ENCODE results near the gene ST3GAL3. TPM values are rescaled to one million over a fixed set of nuclear protein-coding genes. Genes with fewer than 3 reads are reported as not detected.

The ST3GAL3 gene
- total RNA-seq, 1 experiment from 2014 or later, result 26.0 TPM

GRCh38 chr1:43729816-43730463 lies 22.6 kb downstream of the ST3GAL3 start:
- Histone ChIP-seq H3K4me3 (ENCODE audit: low read depth in 2 of 2, low read length in 2 of 2) (no peak overlapping the region), H3K9me3 (ENCODE audit: control insufficient read depth, insufficient read depth, low read depth, low read length) (no peaks in the 10 kb centered on the region), H3K4me1 (ENCODE audit: control insufficient read depth, insufficient read depth, low read length) (no peaks in the 10 kb centered on the region), H3K27me3 (ENCODE audit: control insufficient read depth, insufficient read depth, low read length) (no peaks in the 10 kb centered on the region), H3K36me3 (ENCODE audit: control insufficient read depth, insufficient read depth, low read length) (no peaks in the 10 kb centered on the region), H3K27ac (ENCODE audit: low read length) (no peak overlapping the region)
- intact Hi-C loops (cut with micrococcal nuclease; ENCODE audit: unreplicated experiment), result no loop called here
- POLR2A ChIA-PET, result no interaction called here
- TF ChIP-seq SIN3A (IDR thresholded peaks at IDR 0.05; ENCODE audit: borderline replicate concordance, insufficient read depth, low read depth, low read length) (no peak), POLR2AphosphoS5 (IDR thresholded peaks at IDR 0.05; ENCODE audit: low read depth, low read length) (no peak), TCF7L2 (IDR thresholded peaks at IDR 0.05; ENCODE audit: low read depth, low read length) (no peak)
- no peak for DNase-seq (ENCODE audit: low read depth, low spot score)
- in situ Hi-C loops (cut with HindIII; ENCODE audit: low pct_unique_long_range_greater_than_20kb, low sequenced_read_pairs), result no loop called here
- CTCF ChIA-PET, result no interaction called here
- no peak for ATAC-seq
- no TSS peak for BruUV-seq (replicated peaks)

- ChIA-PET CTCF (interaction anchor here (0.7 kb wide), 3 partner anchors 31 to 203 kb away, joined by 3 to 4 read pairs (median 3); no protein-coding TSS in a partner anchor), POLR2A (no interaction called here)
- no peak overlapping the region for H3K4me3 ChIP-seq (ENCODE audit: low read depth in 2 of 2, low read length in 2 of 2)
- ATAC-seq (no peak), DNase-seq (ENCODE audit: low read depth, low spot score) (no peak)
- H3K4me1 ChIP-seq (ENCODE audit: control insufficient read depth, insufficient read depth, low read length), result no peaks in the 10 kb centered on the region
- no peak for TF ChIP-seq CTCF (IDR thresholded peaks at IDR 0.05)
- TF ChIP-seq REST (IDR thresholded peaks at IDR 0.05; ENCODE audit: insufficient read depth in 1 of 2, low read depth in 2 of 2, low read length in 1 of 2), result no peak
- no peak for TF ChIP-seq POLR2AphosphoS5 (IDR thresholded peaks at IDR 0.05; ENCODE audit: low read depth, low read length)
- TF ChIP-seq SIN3A (IDR thresholded peaks at IDR 0.05; ENCODE audit: borderline replicate concordance, insufficient read depth, low read depth, low read length), result no peak
- TF ChIP-seq TCF7L2 (IDR thresholded peaks at IDR 0.05; ENCODE audit: low read depth, low read length), result no peak
- H3K27ac ChIP-seq (ENCODE audit: low read length), result no peak overlapping the region
- BruUV-seq (replicated peaks), result no TSS peak
- intact Hi-C loops (cut with micrococcal nuclease; ENCODE audit: unreplicated experiment), result no loop called here
- no peaks in the 10 kb centered on the region for H3K27me3 ChIP-seq (ENCODE audit: control insufficient read depth, insufficient read depth, low read length)
- in situ Hi-C loops (cut with HindIII; ENCODE audit: low pct_unique_long_range_greater_than_20kb, low sequenced_read_pairs), result no loop called here
- no peaks in the 10 kb centered on the region for H3K36me3 ChIP-seq (ENCODE audit: control insufficient read depth, insufficient read depth, low read length)
- no peaks in the 10 kb centered on the region for H3K9me3 ChIP-seq (ENCODE audit: control insufficient read depth, insufficient read depth, low read depth, low read length)
These were observed 24.7 kb downstream of the ST3GAL3 start for GRCh38 chr1:43731867-43732531.

- TF ChIP-seq REST (IDR thresholded peaks at IDR 0.05; ENCODE audit: insufficient read depth in 1 of 2, low read depth in 2 of 2, low read length in 1 of 2) (no peak), SIN3A (IDR thresholded peaks at IDR 0.05; ENCODE audit: borderline replicate concordance, insufficient read depth, low read depth, low read length) (no peak), TCF7L2 (IDR thresholded peaks at IDR 0.05; ENCODE audit: low read depth, low read length) (no peak), CTCF (IDR thresholded peaks at IDR 0.05) (no peak), POLR2AphosphoS5 (IDR thresholded peaks at IDR 0.05; ENCODE audit: low read depth, low read length) (no peak)
- Histone ChIP-seq H3K36me3 (ENCODE audit: control insufficient read depth, insufficient read depth, low read length) (0 out of 2 replicates have a peak, but pooled peaks cover 4% of the 10 kb centered on the region), H3K27ac (ENCODE audit: low read length) (no peak overlapping the region), H3K27me3 (ENCODE audit: control insufficient read depth, insufficient read depth, low read length) (no peaks in the 10 kb centered on the region), H3K4me3 (ENCODE audit: low read depth in 2 of 2, low read length in 2 of 2) (no peak overlapping the region), H3K9me3 (ENCODE audit: control insufficient read depth, insufficient read depth, low read depth, low read length) (no peaks in the 10 kb centered on the region), H3K4me1 (ENCODE audit: control insufficient read depth, insufficient read depth, low read length) (no peaks in the 10 kb centered on the region)
- intact Hi-C loops (cut with micrococcal nuclease; ENCODE audit: unreplicated experiment), result no loop called here
- DNase-seq (ENCODE audit: low read depth, low spot score), result no peak
- in situ Hi-C loops (cut with HindIII; ENCODE audit: low pct_unique_long_range_greater_than_20kb, low sequenced_read_pairs), result no loop called here
- ATAC-seq, result no peak
- BruUV-seq (replicated peaks), result no TSS peak
- POLR2A ChIA-PET, result no interaction called here
- CTCF ChIA-PET, result no interaction called here
These were observed 29.5 kb downstream of the ST3GAL3 start for GRCh38 chr1:43736819-43737218.
